ENCODE data around the gene CCDC81. TPM values are rescaled to one million over a fixed set of nuclear protein-coding genes. Genes with fewer than 3 reads are reported as not detected.
"Not testable (repeated sequence)": the region's sequence is repeated elsewhere in the genome, so short reads cannot be mapped to it uniquely, and the experiment has no call there.

Gene CCDC81
- polyA plus RNA-seq (2013, experiment 1 of 2; ENCODE audit: insufficient read length) = 1.9 TPM
- polyA plus RNA-seq (2013, experiment 2 of 2; ENCODE audit: insufficient read length) = 2.0 TPM

DNA sequence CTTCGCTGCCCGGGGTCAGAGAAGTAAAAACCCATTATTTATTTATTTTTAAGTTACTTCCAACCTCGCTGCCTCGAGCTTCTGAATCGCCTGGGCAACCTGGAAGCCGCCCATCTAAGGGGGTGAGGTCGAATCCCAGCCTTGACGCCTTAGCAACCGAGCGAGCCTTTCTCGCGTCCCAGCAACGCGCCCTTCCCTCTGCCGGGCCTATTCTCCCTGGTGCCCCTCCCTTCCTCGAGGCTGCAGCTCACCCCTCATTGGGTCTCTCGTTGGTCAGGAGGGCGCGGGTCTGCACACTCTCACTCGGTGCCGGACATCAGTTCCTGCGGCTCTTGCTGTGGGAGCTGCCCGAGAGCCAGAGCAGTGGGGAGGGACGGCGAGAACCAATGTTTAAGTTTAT is at the start of gene CCDC81:
TSS of gene CCDC81 (plus strand) at position 302 of the 400 bp plus-strand sequence. CDS start 277 bp downstream, outside the sequence.
- DNase-seq = no peak

DNA sequence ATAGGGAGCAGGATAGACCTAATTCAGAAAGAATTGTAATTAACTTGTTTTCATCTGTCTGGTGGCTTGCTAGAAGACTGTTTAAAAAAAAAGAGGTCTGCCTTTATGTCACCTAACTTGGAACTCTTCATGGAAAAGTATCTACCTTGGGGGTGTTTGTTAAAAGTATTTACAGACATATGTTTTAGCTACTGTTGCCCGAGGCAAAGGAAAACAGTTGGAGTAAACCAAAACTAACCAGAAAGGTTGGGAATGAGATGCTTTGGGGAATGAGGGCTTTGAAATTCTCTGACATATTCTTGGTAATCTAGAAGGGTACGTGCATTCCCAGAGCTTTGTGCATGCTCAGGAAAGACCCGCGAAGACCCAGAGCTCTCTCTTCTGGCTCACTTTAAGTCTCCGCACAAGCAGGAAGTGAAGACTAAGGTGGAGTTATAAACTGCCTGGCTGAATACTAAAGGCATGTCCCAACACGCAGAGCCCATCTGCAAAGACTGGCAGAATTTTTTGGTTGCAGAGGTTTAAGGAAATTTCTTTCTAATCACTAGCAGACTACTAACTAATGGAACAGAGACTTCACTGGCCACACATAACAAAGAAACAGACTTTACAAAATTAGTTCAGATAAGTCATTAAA is 39.4 kb upstream of the CCDC81 start:
- no peak for DNase-seq

DNA sequence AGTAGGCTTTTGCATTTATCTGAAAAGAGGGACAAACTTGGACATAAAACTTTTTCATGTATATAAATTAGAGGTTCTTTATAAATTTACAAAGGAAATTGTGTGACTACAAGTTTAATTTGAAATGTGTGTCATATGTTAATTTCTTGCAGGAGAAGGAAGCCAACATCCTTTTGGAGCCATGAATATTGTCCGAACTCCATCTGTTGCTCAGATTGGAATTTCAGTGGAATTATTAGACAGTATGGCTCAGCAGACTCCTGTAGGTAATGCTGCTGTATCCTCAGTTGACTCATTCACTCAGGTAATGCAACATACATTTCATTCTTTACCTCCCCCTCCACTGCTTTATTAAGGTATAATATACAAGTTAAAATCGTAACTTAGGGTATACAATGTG is 37.5 kb upstream of the CCDC81 start:
- DNase-seq = no peak

DNA sequence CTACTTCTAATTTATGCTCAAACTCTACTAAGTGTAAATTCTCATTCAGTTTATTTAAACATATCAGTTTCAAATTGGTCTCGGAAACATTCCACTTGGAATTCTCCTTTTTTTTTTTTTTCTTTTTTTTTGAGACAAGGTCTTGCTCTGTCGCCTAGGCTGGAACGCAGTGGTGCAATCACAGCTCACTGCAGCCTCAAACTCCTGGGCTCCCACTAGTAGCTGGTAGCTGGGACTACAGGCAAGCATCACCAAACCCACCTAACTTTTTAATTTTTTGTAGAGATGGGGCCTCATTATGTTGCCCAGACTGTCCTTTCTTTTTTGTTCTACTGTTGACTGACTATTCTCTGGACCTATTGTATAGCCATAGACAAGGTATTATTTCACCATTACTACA is 33.3 kb upstream of the CCDC81 start:
- no peak for DNase-seq

DNA sequence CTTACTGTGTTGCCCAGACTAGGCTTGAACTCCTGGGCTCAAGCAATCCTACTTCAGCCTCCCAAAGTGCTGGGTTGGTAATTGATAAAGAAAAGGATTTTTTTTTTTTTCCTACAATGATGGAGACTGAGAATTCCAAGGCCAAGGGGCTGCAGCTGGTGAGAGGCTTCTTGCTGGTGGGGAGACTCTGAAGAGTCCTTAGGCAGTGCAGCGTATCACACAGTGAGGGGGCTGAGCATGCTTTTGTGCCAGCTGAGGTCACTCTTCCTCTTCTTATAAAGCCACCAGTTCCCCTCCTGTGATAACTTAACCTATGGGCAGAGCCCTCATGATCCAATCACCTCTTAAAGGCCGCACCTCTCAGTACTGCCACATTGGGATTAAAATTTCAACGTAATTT is 28.2 kb upstream of the CCDC81 start:
- DNase-seq = no peak

DNA sequence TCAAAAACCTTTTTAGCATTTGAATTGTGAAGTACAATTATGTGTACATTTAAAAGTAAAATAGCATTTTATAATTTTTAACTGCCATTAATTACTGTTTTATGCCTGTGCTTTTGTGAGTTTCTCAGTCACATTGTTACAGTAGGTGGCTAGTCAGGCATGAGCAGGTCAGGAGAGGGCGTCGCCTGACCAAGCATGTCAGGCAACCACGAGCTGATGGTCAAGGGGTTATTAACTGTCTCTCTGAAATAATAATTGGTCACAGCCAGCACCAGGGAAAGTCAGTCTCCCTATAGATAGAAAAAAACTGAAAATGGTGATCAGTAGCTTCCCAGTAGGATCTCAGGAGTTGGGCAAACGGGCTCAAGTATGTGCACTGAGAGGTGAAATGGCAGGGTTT is 19.4 kb upstream of the CCDC81 start:
- no peak for DNase-seq

DNA sequence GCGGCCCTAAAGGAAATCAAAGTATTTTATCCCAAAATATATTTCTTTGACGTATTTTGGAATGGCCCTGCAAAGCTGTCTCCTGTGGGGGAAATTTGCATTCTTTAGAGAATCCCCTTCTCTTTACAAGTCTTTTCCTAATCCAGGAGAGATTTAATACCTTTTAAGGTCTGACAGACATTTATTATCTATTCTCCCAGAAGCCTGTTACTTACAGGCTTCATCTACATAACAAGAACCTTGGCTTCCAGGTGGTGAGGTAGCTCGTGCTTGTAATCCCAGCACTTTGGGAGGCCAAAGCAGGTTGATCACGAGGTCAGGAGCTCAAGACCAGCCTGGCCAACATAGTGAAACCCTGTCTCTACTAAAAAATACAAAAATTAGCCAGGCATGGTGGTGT is 17.3 kb upstream of the CCDC81 start:
- DNase-seq = not testable (repeated sequence)

DNA sequence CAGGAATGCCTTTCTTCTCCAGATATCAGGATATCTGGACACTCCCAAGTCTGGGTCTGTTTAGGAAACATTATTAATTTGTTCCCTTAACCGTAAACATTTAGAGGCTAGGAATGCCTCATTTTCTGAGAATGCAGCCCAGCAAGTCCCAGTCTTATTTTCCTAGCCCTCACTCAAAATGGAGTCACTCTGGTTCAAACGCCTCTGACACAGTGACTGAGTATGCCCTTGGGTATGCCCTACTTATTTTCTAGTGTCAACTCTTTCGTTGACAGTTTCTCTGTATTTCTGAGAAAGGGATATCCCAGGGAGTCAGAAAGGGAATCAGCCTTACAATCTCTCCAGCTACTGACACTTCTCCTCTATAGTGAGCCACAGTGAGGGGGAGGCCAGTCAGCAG is 16.0 kb upstream of the CCDC81 start:
- no peak for DNase-seq

DNA sequence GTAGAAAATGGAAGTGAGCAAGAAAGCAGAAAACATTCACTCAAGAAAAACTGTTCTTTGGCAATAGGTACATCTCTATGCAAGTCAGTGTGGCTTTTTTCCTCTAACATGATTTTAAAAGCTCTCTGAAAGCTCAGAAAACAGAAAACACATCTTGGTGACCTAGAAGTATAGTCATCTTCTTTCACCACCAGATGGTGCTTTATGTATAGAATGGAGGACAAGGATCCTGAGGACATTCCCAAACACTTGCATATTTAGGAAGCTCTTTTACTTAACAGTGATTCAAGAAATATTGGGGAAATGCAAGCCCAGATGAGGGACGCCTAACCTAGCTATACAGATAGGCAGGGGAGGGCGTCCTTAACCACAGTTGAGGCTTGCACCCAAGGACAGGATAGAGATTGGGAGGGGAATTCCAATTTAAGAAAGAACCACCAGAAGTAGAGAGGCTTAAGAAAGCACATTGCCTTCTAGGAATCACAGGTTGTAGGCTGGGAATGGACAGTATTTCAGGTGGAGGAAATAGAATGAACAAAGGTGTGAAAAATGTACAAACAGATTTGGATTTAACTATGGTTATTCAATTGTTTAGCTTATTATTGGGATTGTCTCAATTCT is 13.8 kb upstream of the CCDC81 start:
- DNase-seq = peak; percentile 56

DNA sequence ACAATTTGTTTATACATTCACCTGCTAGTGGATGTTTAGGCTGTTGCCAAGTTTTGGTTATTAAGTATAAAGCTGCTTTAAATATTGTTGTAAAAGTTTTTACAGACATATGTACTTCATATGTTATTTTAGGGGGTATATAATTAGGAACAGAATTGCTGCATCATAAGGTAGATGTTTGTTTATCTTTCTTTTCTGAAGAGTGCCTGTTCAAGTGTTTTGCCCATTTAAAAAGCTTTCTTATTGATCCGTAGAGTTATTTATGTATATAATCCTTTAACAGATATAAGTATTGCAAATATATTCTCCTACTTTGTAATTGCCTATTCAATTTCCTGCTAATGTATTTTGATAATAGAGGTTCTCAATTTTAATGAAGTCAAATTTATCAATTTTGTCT is 11.3 kb upstream of the CCDC81 start:
- no peak for DNase-seq

DNA sequence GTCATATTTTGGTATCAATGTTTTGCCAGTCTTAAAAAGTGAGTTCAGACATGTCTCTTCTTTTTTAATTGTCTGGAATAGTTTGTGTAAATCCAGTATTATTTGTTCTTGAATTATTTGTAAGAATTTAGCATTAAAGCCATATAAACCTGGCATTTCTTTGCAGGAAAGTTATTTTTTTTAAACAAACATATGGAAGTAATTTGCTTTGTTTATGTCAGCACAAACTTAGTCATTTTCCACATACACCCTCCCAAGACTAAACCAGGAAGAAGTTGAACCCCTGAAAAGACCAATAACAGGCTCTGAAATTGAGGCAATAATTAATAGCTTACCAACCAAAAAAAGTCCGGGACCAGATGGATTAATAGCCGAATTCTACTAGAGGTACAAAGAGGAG is 9.1 kb upstream of the CCDC81 start:
- peak; percentile 15 for DNase-seq

DNA sequence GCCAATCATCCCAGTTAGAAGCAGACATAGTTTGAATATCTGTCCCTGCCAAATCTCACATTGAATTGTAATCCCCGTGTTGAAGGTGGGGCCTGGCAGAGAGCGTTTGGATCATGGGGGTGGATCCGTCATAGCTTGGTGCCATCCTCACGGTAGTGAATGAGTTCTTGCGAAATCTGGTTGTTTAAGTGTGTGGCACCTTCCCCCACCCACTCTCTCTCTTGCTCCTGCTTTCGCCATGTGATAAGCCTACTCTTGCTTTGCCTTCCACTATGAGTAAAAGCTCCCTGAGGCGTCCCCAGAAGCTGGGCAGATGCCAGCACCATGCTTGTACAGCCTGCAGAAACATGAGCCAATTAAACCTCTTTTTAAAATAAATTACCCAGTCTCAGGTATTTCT is 5.0 kb upstream of the CCDC81 start:
- DNase-seq = no peak

DNA sequence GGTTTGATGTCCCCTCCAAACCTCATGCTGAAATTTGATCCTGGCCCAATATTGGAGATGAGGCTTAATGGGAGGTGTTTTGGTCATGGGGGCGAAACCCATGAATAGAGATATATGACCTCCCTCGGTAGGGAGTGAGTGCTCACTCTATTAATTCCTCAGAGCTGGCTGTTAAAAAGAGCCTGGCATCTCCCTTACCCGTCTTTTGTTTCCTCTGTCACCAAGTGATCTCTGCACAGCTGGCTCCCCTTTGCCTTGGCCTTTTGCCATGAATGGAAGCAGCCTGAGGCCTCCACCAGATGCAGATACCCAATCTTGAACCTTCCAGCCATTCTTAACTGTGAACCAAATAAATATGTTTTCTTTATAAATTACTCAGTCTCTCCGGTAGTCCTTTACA is 4.5 kb upstream of the CCDC81 start:
- no peak for DNase-seq

DNA sequence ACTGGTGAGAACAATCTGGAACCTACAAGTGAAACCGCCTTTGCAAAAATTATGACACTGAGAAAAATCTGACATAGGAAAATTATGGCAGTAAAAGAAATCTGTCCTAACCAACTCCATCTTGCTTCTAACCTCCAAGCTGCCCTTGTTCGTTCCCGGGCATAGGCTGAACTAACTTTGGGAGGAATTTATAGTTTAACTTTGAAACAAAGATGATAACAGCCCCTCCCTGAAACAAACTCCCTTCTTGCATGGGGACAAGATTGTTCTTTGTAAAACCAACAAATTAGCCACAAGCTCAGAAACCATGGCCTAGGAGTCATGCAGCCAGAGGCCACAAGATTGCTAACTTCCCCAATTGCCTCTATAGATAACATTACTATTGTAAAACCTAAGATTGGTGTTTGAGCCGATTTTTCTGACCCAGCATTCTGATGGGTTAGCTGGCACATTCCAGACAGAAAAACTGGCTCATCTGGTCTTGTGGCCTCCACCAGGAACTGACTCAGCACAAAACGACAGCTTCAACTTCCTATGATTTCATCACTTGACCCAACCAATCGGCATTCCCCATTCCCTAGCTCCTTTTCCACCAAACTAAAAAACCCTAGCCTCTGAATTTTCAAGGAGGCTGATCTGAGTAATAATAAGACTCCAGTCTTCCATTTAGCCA is 3.6 kb upstream of the CCDC81 start:
- peak; percentile 68 for DNase-seq

DNA sequence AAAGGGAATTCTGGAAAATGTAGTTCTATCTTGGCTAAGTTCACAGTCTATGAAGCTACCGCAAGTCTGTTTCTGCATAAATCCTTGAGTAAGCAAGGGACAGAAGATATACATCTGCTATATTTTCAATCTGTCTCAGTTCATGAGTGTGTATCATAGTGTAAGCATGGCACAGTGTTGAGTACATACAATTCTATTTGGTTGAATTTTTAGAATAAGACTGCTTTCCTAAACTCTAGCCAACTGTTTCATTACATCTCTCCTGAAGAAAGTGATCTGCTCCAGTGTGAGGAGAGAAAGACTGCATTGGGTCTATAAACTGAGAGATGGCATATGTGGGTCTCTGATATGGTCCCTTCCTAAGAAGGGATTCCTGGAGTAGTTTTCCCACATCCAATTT is 2.6 kb upstream of the CCDC81 start:
- DNase-seq = no peak

DNA sequence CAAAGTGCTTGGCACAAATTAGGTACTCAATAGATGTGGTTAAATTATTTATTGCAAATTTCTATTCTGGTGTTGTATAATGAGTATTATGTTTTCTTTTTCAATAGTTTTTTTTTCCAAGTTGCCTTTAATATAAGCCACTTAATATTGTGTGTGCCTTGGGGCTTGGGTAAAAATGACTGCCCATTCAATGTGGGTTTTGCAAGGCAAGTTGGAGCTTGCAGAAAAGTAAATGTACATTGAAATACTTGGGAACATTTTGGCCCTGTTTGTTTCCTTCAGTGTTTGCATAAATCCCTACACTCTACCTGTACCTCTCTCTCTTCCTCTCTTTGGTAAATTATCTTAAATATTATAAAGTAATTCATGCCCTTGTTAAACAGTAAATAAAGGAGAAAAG is 2.1 kb upstream of the CCDC81 start:
- no peak for DNase-seq

DNA sequence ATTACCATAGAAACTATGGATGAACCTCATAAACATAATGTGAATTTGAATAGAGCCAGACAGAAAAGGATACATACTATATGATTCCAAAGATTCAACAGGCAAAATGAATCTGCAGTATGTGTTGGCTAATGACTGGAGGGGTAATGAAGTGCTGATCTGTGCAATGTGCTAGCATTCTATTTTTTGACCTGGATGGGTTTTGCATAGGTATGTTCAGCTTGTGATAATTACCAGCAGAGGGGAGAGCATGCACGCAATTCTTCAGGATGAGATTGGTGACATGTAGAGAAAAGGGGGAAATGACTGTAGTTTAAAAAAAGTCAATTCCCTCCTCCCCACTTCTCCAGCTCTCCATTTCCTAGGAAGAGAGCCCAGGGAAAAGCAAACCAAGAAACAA is 618 bp upstream of the CCDC81 start:
- no peak for DNase-seq

DNA sequence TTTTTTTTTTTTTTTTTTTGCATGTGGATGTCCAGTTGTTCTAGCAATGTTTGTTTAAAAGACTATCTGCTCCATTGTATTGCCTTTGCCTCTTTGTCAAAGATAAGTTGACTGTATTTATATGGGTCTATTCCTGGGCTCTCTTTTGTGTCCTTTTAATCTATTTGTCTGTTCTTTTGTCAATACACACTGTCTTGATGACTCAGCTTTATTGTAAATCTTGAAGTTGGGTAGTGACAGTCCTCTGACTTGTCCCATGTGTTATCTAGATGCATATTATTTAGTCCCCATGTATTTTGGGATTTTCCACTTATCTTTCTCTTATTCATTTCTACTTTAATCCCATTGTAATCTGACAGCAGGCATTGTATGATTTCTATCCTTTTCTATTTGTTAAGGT is 3.3 kb downstream of the CCDC81 start:
- DNase-seq = no peak

DNA sequence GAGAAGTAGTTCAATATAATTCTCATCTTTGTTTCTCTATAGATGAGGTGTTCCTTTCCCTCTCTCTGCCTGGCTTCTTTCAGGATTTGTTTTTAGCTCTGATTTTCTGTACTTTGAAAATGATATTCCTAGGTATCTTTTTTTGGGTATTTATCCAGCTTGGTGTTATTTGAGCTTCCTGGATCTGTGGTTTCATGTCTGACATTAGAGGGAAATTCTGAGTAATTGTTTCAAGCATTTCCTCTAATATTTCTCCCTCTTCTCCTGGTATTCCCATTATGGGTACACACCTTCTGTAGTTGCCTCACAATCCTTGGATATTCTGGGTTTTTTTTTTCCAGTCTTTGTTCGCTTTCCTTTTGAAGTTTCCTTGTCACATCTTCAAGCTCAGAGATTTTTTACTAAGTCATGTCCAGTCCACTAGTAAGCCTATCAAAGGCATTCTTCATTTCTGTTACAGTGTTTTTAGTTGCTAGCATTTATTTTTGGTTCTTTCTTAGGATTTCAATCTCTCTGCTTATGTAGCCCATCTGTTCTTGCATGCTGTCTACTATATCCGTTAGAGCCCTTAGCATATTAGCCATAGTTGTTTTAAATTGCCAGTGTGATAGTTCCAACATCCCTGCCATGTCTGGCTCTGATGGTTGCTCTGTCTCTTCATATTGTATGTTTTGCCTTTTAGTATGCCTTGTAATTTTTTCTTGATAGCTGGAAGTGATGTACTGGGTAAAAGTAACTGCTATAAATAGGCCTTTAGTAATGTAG is 5.8 kb downstream of the CCDC81 start:
- DNase-seq = no peak

DNA sequence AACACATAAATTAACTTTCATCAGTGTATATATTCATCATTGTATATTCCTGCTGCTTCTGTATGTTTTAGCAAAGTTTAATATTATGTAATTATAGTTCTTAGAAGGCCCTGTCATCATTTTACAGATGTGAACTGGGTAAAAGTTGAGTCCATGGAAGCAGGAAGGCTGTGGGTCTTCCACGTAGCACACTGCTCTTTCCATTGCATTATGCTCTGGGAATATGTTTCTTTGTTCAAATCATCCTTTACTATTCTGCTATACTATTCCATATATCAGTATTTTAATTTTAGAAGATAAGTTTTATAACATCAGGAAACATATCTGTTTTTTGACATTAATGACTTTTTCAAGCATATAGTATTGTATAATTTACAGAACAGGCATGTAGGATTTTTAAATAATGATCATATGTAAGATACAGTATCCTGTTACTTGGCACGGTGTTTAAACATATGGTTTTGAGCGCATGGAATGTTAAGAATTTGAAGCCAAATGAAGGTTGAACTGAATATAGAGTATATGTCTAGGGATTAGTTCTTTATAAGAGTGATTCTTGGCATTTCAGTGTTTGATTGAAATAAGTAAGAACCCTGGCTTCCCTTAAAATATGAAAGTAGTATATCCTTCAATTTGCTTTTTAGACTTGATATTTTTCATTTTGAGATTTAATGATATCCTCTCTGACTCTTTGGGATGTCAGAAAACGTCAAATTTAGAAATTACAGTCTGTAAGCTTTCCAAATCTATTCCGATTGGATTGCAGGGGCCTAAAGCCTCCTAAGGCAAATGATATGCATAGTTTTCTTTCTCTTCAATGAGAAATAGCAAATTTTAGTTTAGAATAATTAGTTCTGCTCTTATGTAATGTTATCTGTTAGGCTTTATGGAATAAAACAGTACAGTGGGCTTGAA is 8.6 kb downstream of the CCDC81 start:
- DNase-seq = peak; percentile 71

DNA sequence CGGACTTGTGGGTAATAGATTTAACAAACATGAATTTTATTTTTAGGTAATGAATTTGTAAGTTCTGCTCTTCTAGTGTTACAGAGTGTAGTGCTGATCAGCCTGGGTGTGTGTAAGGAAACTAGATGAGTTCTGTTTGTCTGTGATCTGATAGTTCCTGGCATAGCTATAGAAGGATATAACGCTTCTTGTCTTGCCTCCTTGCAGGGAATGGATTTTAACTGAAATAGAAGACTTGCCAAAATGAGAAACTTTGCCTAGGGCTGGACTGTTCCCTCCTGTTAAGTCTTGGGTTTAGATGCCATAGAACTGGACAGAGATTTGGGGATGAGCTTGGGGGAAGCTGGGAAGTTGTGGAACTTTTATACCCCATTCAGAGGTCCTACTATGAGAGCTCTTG is 11.6 kb downstream of the CCDC81 start:
- DNase-seq = no peak

DNA sequence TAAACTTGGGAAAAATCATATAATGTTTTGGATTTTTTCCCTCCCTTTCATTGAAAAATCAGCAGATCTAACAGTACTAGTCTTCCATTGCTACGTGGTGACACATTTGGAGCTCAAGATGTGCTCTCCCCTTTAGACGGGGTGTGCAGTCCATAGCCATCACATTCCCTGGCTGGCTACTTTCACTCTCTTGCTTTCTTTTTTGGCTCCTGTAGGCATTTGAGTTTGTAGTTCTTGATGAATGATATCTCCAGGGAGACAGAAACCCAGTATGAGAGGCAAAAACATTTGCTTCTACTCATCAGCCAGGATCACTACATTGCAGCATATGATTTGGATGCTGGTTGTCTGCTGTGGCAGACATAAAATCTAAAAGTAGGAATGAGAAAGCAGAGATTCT is 12.1 kb downstream of the CCDC81 start:
- DNase-seq = peak; percentile 33
